Measurements from ENCODE around the gene SIMC1.
"Not testable (repeated sequence)": the region's sequence is repeated elsewhere in the genome, so short reads cannot be mapped to it uniquely, and the experiment has no call there.

The SIMC1 gene

GRCh38 chr5:176237971-176238644, at the start of gene SIMC1:
Gene SIMC1 (plus strand): TSS chr5:176238424. CDS start chr5:176238509, 85 bp downstream.
- not testable (repeated sequence) for H3F3A ChIP-seq (ENCODE audit: insufficient read depth, low read length); H4K20me1 ChIP-seq (ENCODE audit: insufficient read depth, low read length); H3K27ac ChIP-seq (ENCODE audit: low read length); H3K9me3 ChIP-seq (replicated peaks; ENCODE audit: insufficient read depth, low read length); H2AFZ ChIP-seq (ENCODE audit: low read length); H3K4me1 ChIP-seq (ENCODE audit: low read length); H3K36me3 ChIP-seq (replicated peaks; ENCODE audit: insufficient read depth, low read length); H3K27me3 ChIP-seq (replicated peaks; ENCODE audit: insufficient read depth, low read length); H3K9me2 ChIP-seq (replicated peaks; ENCODE audit: insufficient read depth, low read length); H3K79me2 ChIP-seq (ENCODE audit: low read length); H3K4me2 ChIP-seq (ENCODE audit: low read depth, low read length); H3K9ac ChIP-seq (ENCODE audit: low read length); H3K4me3 ChIP-seq (ENCODE audit: low read length)
- DNase-seq = peak; percentile 46

- H3K9ac ChIP-seq (ENCODE audit: low read length) = no peak overlapping the region
- no peaks in the 10 kb centered on the region for H3K4me1 ChIP-seq (ENCODE audit: low read length)
- no peak overlapping the region for H3K27ac ChIP-seq (ENCODE audit: low read length)
- TF ChIP-seq EZH2phosphoT487 (IDR thresholded peaks at IDR 0.05; ENCODE audit: low read length) = no peak
- TF ChIP-seq, protein P1, sequence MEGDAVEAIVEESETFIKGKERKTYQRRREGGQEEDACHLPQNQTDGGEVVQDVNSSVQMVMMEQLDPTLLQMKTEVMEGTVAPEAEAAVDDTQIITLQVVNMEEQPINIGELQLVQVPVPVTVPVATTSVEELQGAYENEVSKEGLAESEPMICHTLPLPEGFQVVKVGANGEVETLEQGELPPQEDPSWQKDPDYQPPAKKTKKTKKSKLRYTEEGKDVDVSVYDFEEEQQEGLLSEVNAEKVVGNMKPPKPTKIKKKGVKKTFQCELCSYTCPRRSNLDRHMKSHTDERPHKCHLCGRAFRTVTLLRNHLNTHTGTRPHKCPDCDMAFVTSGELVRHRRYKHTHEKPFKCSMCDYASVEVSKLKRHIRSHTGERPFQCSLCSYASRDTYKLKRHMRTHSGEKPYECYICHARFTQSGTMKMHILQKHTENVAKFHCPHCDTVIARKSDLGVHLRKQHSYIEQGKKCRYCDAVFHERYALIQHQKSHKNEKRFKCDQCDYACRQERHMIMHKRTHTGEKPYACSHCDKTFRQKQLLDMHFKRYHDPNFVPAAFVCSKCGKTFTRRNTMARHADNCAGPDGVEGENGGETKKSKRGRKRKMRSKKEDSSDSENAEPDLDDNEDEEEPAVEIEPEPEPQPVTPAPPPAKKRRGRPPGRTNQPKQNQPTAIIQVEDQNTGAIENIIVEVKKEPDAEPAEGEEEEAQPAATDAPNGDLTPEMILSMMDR (IDR thresholded peaks at IDR 0.05; ENCODE audit: low read length) = no peak
- TF ChIP-seq EZH2 (optimal IDR thresholded peaks at IDR 0.05; ENCODE audit: low read depth, low read length) = no peak
- H3K4me3 ChIP-seq (ENCODE audit: low read length) = no peak overlapping the region
- no peak overlapping the region for H2AFZ ChIP-seq (ENCODE audit: low read length)
- no peak overlapping the region for H3K4me2 ChIP-seq (ENCODE audit: low read depth, low read length)
- no peaks in the 10 kb centered on the region for H4K20me1 ChIP-seq (ENCODE audit: insufficient read depth, low read length)
- H3F3A ChIP-seq (ENCODE audit: insufficient read depth, low read length) = no peaks in the 10 kb centered on the region
- no peaks in the 10 kb centered on the region for H3K9me2 ChIP-seq (replicated peaks; ENCODE audit: insufficient read depth, low read length)
- no peaks in the 10 kb centered on the region for H3K9me3 ChIP-seq (replicated peaks; ENCODE audit: insufficient read depth, low read length)
- DNase-seq = no peak
- H3K36me3 ChIP-seq (replicated peaks; ENCODE audit: insufficient read depth, low read length) = no peaks in the 10 kb centered on the region
- H3K79me2 ChIP-seq (ENCODE audit: low read length) = no peaks in the 10 kb centered on the region
- no peaks in the 10 kb centered on the region for H3K27me3 ChIP-seq (replicated peaks; ENCODE audit: insufficient read depth, low read length)
These were observed 49.6 kb upstream of the SIMC1 start for GRCh38 chr5:176188506-176189193.

DNA sequence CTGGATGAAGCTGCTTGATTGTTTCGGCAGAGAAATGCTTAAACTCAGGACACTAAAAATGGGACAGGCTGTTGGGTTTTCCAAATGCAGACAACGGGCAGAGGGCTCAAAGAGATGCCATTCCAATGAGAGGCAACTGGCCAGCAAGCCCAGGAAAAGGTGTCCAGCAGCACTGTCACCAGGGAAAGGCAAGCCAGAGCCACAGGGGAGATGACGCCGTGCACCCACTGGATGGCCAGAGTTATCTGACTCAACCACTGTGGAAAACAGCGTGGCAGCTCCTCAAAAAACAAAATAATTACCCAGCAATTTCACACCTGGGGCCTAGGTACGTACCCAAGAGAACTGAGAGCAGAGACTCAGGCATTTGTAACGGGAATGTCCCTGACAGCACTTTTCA, 48.4 kb upstream of the SIMC1 start:
- Histone ChIP-seq H3K4me3 (ENCODE audit: low read length) (no peak overlapping the region), H3K4me1 (ENCODE audit: low read length) (no peaks in the 10 kb centered on the region)

More for the DNA sequence above, 48.4 kb upstream of the SIMC1 start:
- Histone ChIP-seq H3K4me2 (ENCODE audit: low read depth, low read length) (no peak overlapping the region), H3K9me3 (replicated peaks; ENCODE audit: insufficient read depth, low read length) (no peaks in the 10 kb centered on the region), H4K20me1 (ENCODE audit: insufficient read depth, low read length) (no peaks in the 10 kb centered on the region), H3K9me2 (replicated peaks; ENCODE audit: insufficient read depth, low read length) (no peaks in the 10 kb centered on the region), H3F3A (ENCODE audit: insufficient read depth, low read length) (no peaks in the 10 kb centered on the region), H3K36me3 (replicated peaks; ENCODE audit: insufficient read depth, low read length) (no peaks in the 10 kb centered on the region), H3K27ac (ENCODE audit: low read length) (no peak overlapping the region), H2AFZ (ENCODE audit: low read length) (no peak overlapping the region), H3K27me3 (replicated peaks; ENCODE audit: insufficient read depth, low read length) (no peaks in the 10 kb centered on the region; the same call in 1 of the 2 replicates), H3K9ac (ENCODE audit: low read length) (no peak overlapping the region), H3K79me2 (ENCODE audit: low read length) (no peaks in the 10 kb centered on the region)
- TF ChIP-seq, protein P1 (IDR thresholded peaks at IDR 0.05; ENCODE audit: low read length) = no peak
- no peak for TF ChIP-seq EZH2phosphoT487 (IDR thresholded peaks at IDR 0.05; ENCODE audit: low read length)
- no peak for TF ChIP-seq EZH2 (optimal IDR thresholded peaks at IDR 0.05; ENCODE audit: low read depth, low read length)
- no peak for DNase-seq

Data from MM.1S (cell line).